ENCODE measurements around the gene MRPS18A. TPM values are rescaled to one million over a fixed set of nuclear protein-coding genes. Genes with fewer than 3 reads are reported as not detected.

The MRPS18A gene
- total and polyA plus RNA-seq, 2 of the 13 experiments (the other 11 are each of a cell fraction or from before 2014, with no cell fraction given): 87.8 to 89.1 TPM

GRCh38 chr6:43671801-43672690, 15.5 kb downstream of the MRPS18A start (continued):
- peak; percentile 91 for TF ChIP-seq SKIL (CRISPR knock-in tag; IDR thresholded peaks at IDR 0.05; ENCODE audit: borderline replicate concordance)
- 0 out of 2 replicates have a peak, but pooled peaks have one; percentile 54 for TF ChIP-seq ZNF430 (CRISPR knock-in tag; IDR thresholded peaks at IDR 0.05)
- TF ChIP-seq JUN (CRISPR knock-in tag; IDR thresholded peaks at IDR 0.05): no peak
- TF ChIP-seq ARNTL (CRISPR knock-in tag; IDR thresholded peaks at IDR 0.05): no peak; the same call in 1 of the 2 replicates
- peak; percentile 74; the same call in 1 of the 2 replicates for TF ChIP-seq MBD4 (IDR thresholded peaks at IDR 0.05; ENCODE audit: borderline replicate concordance, low read length)
- TF ChIP-seq SNAI1 (CRISPR knock-in tag; IDR thresholded peaks at IDR 0.05; ENCODE audit: borderline replicate concordance): no peak
- 0 out of 2 replicates have a peak, but pooled peaks have one; percentile 54 for TF ChIP-seq ZNF83 (CRISPR knock-in tag; IDR thresholded peaks at IDR 0.05; ENCODE audit: borderline replicate concordance)
- TF ChIP-seq PBX3 (CRISPR knock-in tag; IDR thresholded peaks at IDR 0.05; ENCODE audit: borderline replicate concordance): no peak
- no peak for TF ChIP-seq ZUFSP (CRISPR knock-in tag; IDR thresholded peaks at IDR 0.05; ENCODE audit: borderline replicate concordance)
- peak; percentile 95 for TF ChIP-seq ZNF263 (CRISPR knock-in tag; IDR thresholded peaks at IDR 0.05)
- peak; percentile 91; the same call in 1 of the 2 replicates for TF ChIP-seq ZNF224 (CRISPR knock-in tag; IDR thresholded peaks at IDR 0.05)
- TF ChIP-seq NFKBIZ (CRISPR knock-in tag; IDR thresholded peaks at IDR 0.05): peak; percentile 55; the same call in 1 of the 2 replicates
- TF ChIP-seq ZFP91 (CRISPR knock-in tag; IDR thresholded peaks at IDR 0.05; ENCODE audit: borderline replicate concordance): peak; percentile 78; the same call in 1 of the 2 replicates
- TF ChIP-seq ZNF10 (CRISPR knock-in tag; IDR thresholded peaks at IDR 0.05; ENCODE audit: borderline replicate concordance, low read depth): no peak
- peak; percentile 55; the same call in 1 of the 2 replicates for TF ChIP-seq ZNF225 (CRISPR knock-in tag; IDR thresholded peaks at IDR 0.05)
- peak; percentile 30 for TF ChIP-seq AGO1 (IDR thresholded peaks at IDR 0.05; ENCODE audit: low read depth, low read length, poor library complexity, severe bottlenecking)
- no peak for TF ChIP-seq ZNF382 (CRISPR knock-in tag; IDR thresholded peaks at IDR 0.05; ENCODE audit: borderline replicate concordance)
- TF ChIP-seq MED1 (CRISPR knock-in tag; IDR thresholded peaks at IDR 0.05): peak; percentile 89
- 0 out of 2 replicates have a peak, but pooled peaks have one; percentile 38 for TF ChIP-seq ZNF616 (CRISPR knock-in tag; IDR thresholded peaks at IDR 0.05; ENCODE audit: low read depth)
- peak; percentile 66; the same call in 1 of the 2 replicates for TF ChIP-seq IRF2 (CRISPR knock-in tag; IDR thresholded peaks at IDR 0.05)
- no peak for TF ChIP-seq ZNF674 (CRISPR knock-in tag; IDR thresholded peaks at IDR 0.05; ENCODE audit: low read depth)

Measured in HepG2 (cell line).